SK-N-SH treated with all-trans-retinoic acid at 6 μM for 48 hours (cell line): ENCODE measurements around the gene RBMS1.

Experiments
- ATAC-seq: fragments of 200-7000 bp; cut with Tn5 transposase; 3 replicates; pipeline ENCODE4 v1.9.1; 2020; ENCODE audit warnings: mild to moderate bottlenecking, moderate library complexity
- ARNTL ChIP-seq: fragments of 450-650 bp; formaldehyde crosslinking; IDR thresholded peaks from 2 replicates; pipeline ENCODE4 v1.5.0; 2020; ENCODE audit warnings: low read depth, mild to moderate bottlenecking, moderate library complexity, borderline replicate concordance
- CREB5 ChIP-seq: fragments of 250-450 bp; sonication (Bioruptor Pico); IDR thresholded peaks from 2 replicates; pipeline ENCODE4 v1.5.1; 2020; ENCODE audit warnings: low read depth, mild to moderate bottlenecking, moderate library complexity
- CSDC2 ChIP-seq: fragments of 250-450 bp; sonication (Bioruptor Pico); IDR thresholded peaks from 2 replicates; pipeline ENCODE4 v1.5.0; 2020; ENCODE audit warnings: mild to moderate bottlenecking, moderate library complexity
- CSRNP3 ChIP-seq: fragments of 250-450 bp; sonication (Bioruptor Pico); IDR thresholded peaks from 2 replicates; pipeline ENCODE4 v1.5.1; 2021; ENCODE audit warnings: mild to moderate bottlenecking, moderate library complexity
- ESRRG ChIP-seq: fragments of 250-450 bp; sonication (Bioruptor Pico); IDR thresholded peaks from 2 replicates; pipeline ENCODE4 v1.6.1; 2021; ENCODE audit warnings: mild to moderate bottlenecking
- GLIS3 ChIP-seq: fragments of 250-450 bp; sonication (Bioruptor Pico); IDR thresholded peaks from 2 replicates; pipeline ENCODE4 v1.5.0; 2020; ENCODE audit warnings: mild to moderate bottlenecking, moderate library complexity
- ISL1 ChIP-seq: fragments of 250-450 bp; sonication (Bioruptor Pico); IDR thresholded peaks from 2 replicates; pipeline ENCODE4 v2.1.2; 2022; ENCODE audit warnings: mild to moderate bottlenecking, moderate library complexity
- OSR1 ChIP-seq: fragments of 250-450 bp; sonication (Bioruptor Pico); IDR thresholded peaks from 2 replicates; pipeline ENCODE4 v1.8.0; 2022; ENCODE audit warnings: moderate library complexity, mild to moderate bottlenecking, inconsistent platforms
- POU6F1 ChIP-seq: fragments of 250-450 bp; sonication (Bioruptor Pico); IDR thresholded peaks from 2 replicates; pipeline ENCODE4 v1.8.0; 2021; ENCODE audit warnings: low read depth, mild to moderate bottlenecking, moderate library complexity, borderline replicate concordance
- PPARA ChIP-seq: fragments of 250-450 bp; sonication (Bioruptor Pico); IDR thresholded peaks from 2 replicates; pipeline ENCODE4 v1.5.0; 2020; ENCODE audit warnings: mild to moderate bottlenecking, borderline replicate concordance
- RARB ChIP-seq: fragments of 250-450 bp; sonication (Bioruptor Pico); IDR thresholded peaks from 2 replicates; pipeline ENCODE4 v1.8.0; 2021; ENCODE audit warnings: mild to moderate bottlenecking, moderate library complexity
- TCF4 ChIP-seq: fragments of 250-450 bp; sonication (Bioruptor Pico); IDR thresholded peaks from 2 replicates; pipeline ENCODE4 v1.8.0; 2021; ENCODE audit warnings: mild to moderate bottlenecking, moderate library complexity, borderline replicate concordance
- TOX ChIP-seq: fragments of 250-450 bp; sonication (Bioruptor Pico); IDR thresholded peaks from 2 replicates; pipeline ENCODE4 v1.8.0; 2021; ENCODE audit warnings: mild to moderate bottlenecking, moderate library complexity, borderline replicate concordance
- TSHZ2 ChIP-seq: fragments of 250-450 bp; sonication (Bioruptor Pico); IDR thresholded peaks from 2 replicates; pipeline ENCODE4 v1.5.0; 2020; ENCODE audit warnings: mild to moderate bottlenecking, moderate library complexity
- ZFP3 ChIP-seq: fragments of 250-450 bp; sonication (Bioruptor Pico); IDR thresholded peaks from 2 replicates; pipeline ENCODE4 v1.5.0; 2020; ENCODE audit warnings: mild to moderate bottlenecking, moderate library complexity
- ZFP30 ChIP-seq: fragments of 450-650 bp; formaldehyde crosslinking; IDR thresholded peaks from 2 replicates; pipeline ENCODE4 v1.5.0; 2022; ENCODE audit warnings: mild to moderate bottlenecking, moderate library complexity
- ZNF565 ChIP-seq: fragments of 450-650 bp; formaldehyde crosslinking; conservative IDR thresholded peaks from 2 replicates; pipeline ENCODE4 v1.5.0; 2020; ENCODE audit warnings: low read depth, mild to moderate bottlenecking, moderate library complexity
- ZNF70 ChIP-seq: fragments of 450-650 bp; formaldehyde crosslinking; IDR thresholded peaks from 2 replicates; pipeline ENCODE4 v1.5.0; 2020; ENCODE audit warnings: mild to moderate bottlenecking, moderate library complexity
- ZNF8 ChIP-seq: fragments of 450-650 bp; formaldehyde crosslinking; IDR thresholded peaks from 2 replicates; pipeline ENCODE4 v1.5.0; 2020; ENCODE audit warnings: mild to moderate bottlenecking, moderate library complexity

RBMS1 gene

GRCh38 chr2:160258492-160258805 is 235.2 kb downstream of the RBMS1 start:
- no peak for TF ChIP-seq ZFP3 (CRISPR knock-in tag)
- no peak for TF ChIP-seq RARB (CRISPR knock-in tag)
- TF ChIP-seq TOX (CRISPR knock-in tag), result no peak
- no peak for TF ChIP-seq POU6F1 (CRISPR knock-in tag)
- TF ChIP-seq ZNF8 (CRISPR knock-in tag), result no peak
- TF ChIP-seq ZFP30 (CRISPR knock-in tag), result no peak
- TF ChIP-seq ZNF70 (CRISPR knock-in tag), result no peak
- TF ChIP-seq CSDC2, result no peak
- TF ChIP-seq ZNF565 (CRISPR knock-in tag), result no peak
- no peak for TF ChIP-seq ISL1 (CRISPR knock-in tag)
- no peak for ATAC-seq

GRCh38 chr2:160257743-160258491 is 235.7 kb downstream of the RBMS1 start:
- ATAC-seq, result no peak
- TF ChIP-seq ESRRG (CRISPR knock-in tag), result no peak
- no peak for TF ChIP-seq CSDC2
- no peak for TF ChIP-seq CSRNP3 (CRISPR knock-in tag)
- no peak for TF ChIP-seq ARNTL (CRISPR knock-in tag)
- TF ChIP-seq ZFP3 (CRISPR knock-in tag), result no peak
- TF ChIP-seq GLIS3 (CRISPR knock-in tag), result no peak
- TF ChIP-seq ZNF565 (CRISPR knock-in tag), result no peak

- TF ChIP-seq ESRRG (CRISPR knock-in tag) (no peak), ISL1 (CRISPR knock-in tag) (peak; percentile 45)
- ATAC-seq, result no peak; the same call in 2 of the 3 replicates
These were observed 236.4 kb downstream of the RBMS1 start for GRCh38 chr2:160257041-160257742.

- no peak for ATAC-seq
- no peak for TF ChIP-seq TSHZ2
- no peak for TF ChIP-seq CREB5 (CRISPR knock-in tag)
- no peak for TF ChIP-seq ZNF8 (CRISPR knock-in tag)
- no peak for TF ChIP-seq GLIS3 (CRISPR knock-in tag)
- no peak for TF ChIP-seq PPARA
- TF ChIP-seq OSR1, result no peak
- TF ChIP-seq CSRNP3 (CRISPR knock-in tag), result no peak
- no peak for TF ChIP-seq RARB (CRISPR knock-in tag)
- no peak for TF ChIP-seq ZNF70 (CRISPR knock-in tag)
- no peak for TF ChIP-seq ARNTL (CRISPR knock-in tag)
- TF ChIP-seq CSDC2, result no peak
- TF ChIP-seq TOX (CRISPR knock-in tag), result no peak
- no peak for TF ChIP-seq TCF4
- TF ChIP-seq POU6F1 (CRISPR knock-in tag), result no peak
- TF ChIP-seq ESRRG (CRISPR knock-in tag), result no peak
- TF ChIP-seq ZFP3 (CRISPR knock-in tag), result no peak
- TF ChIP-seq ISL1 (CRISPR knock-in tag), result no peak
These were observed 237.1 kb downstream of the RBMS1 start for GRCh38 chr2:160256507-160256906.
